Smooth muscle cell (in vitro differentiated cells): ENCODE results near the gene PCF11. TPM values are rescaled to one million over a fixed set of nuclear protein-coding genes. Genes with fewer than 3 reads are reported as not detected.

Experiments
- DNase-seq: peaks from one replicate; lab custom pipeline; 2025; ENCODE audit not compliant: unreplicated experiment; lab: John Stamatoyannopoulos, UW
- H2AFZ ChIP-seq: fragments of 200-600 bp; sonication (generic); 2 replicates; pipeline ENCODE4 v1.6.0; 2016; ENCODE audit warnings: antibody characterized with exemption, low read depth, mild to moderate bottlenecking
- H3F3A ChIP-seq: fragments of 200-600 bp; sonication (generic); 2 replicates; pipeline ENCODE4 v1.6.0; 2017; ENCODE audit warnings: antibody characterized with exemption, low read depth
- H3K27ac ChIP-seq: fragments of 200-600 bp; sonication (generic); 2 replicates; pipeline ENCODE4 v1.5.1; 2016; ENCODE audit warnings: low read depth, mild to moderate bottlenecking
- H3K27me3 ChIP-seq: fragments of 200-600 bp; sonication (generic); 2 replicates; pipeline ENCODE4 v1.6.1; 2016; ENCODE audit warnings: low read depth, mild to moderate bottlenecking
- H3K36me3 ChIP-seq: fragments of 200-600 bp; sonication (generic); 2 replicates; pipeline ENCODE4 v1.5.1; 2016; ENCODE audit warnings: low read depth
- H3K4me1 ChIP-seq: fragments of 200-600 bp; sonication (generic); 2 replicates; pipeline ENCODE4 v1.5.1; 2016; ENCODE audit warnings: low read depth
- H3K4me2 ChIP-seq: fragments of 200-600 bp; sonication (generic); 2 replicates; pipeline ENCODE4 v1.6.0; 2016; ENCODE audit warnings: mild to moderate bottlenecking
- H3K4me3 ChIP-seq: fragments of 200-600 bp; sonication (generic); 2 replicates; pipeline ENCODE4 v1.5.1; 2016; ENCODE audit warnings: mild to moderate bottlenecking
- H3K79me2 ChIP-seq: fragments of 200-600 bp; sonication (generic); 2 replicates; pipeline ENCODE4 v1.6.0; 2016; ENCODE audit warnings: low read depth, mild to moderate bottlenecking
- H3K9ac ChIP-seq: fragments of 200-600 bp; sonication (generic); 2 replicates; pipeline ENCODE4 v1.6.0; 2016; ENCODE audit warnings: low read depth
- H3K9me3 ChIP-seq: fragments of 200-600 bp; sonication (generic); replicated peaks from 2 replicates; pipeline ENCODE4 v1.5.1; 2016; ENCODE audit warnings: low read depth
- H4K20me1 ChIP-seq: fragments of 200-600 bp; sonication (generic); 2 replicates; pipeline ENCODE4 v1.6.0; 2016; ENCODE audit warnings: low read depth
- WGBS: methylation state at CpG from one replicate; pipeline ENCODE4 v1.1.7; 2016; ENCODE audit warnings: low lambda C conversion rate; 5-methylcytosine and 5-hydroxymethylcytosine counted together
- polyA plus RNA-seq: library from polyadenylated mRNA; unstranded; fragments of >200 nt; fragmentation: Nextera tagmentation; extraction: Ambion mirVana; gene quantifications from 2 replicates; pipeline ENCODE4 v1.2.1, GENCODE V29; 2016
- total RNA-seq: library from RNA; depleted of rRNA; stranded (reverse); fragments of >200 nt; gene quantifications from 2 replicates; pipeline ENCODE4 v1.2.3, GENCODE V29; 2014
- TF ChIP-seq, protein P1 (sequence below): fragments of 200-600 bp; sonication (generic); IDR thresholded peaks from 2 replicates; pipeline ENCODE4 v1.5.1; 2017; ENCODE audit warnings: borderline replicate concordance, mild to moderate bottlenecking, antibody characterized with exemption; ENCODE audit not compliant: insufficient read depth, poor library complexity, severe bottlenecking

PCF11 gene, protein sequence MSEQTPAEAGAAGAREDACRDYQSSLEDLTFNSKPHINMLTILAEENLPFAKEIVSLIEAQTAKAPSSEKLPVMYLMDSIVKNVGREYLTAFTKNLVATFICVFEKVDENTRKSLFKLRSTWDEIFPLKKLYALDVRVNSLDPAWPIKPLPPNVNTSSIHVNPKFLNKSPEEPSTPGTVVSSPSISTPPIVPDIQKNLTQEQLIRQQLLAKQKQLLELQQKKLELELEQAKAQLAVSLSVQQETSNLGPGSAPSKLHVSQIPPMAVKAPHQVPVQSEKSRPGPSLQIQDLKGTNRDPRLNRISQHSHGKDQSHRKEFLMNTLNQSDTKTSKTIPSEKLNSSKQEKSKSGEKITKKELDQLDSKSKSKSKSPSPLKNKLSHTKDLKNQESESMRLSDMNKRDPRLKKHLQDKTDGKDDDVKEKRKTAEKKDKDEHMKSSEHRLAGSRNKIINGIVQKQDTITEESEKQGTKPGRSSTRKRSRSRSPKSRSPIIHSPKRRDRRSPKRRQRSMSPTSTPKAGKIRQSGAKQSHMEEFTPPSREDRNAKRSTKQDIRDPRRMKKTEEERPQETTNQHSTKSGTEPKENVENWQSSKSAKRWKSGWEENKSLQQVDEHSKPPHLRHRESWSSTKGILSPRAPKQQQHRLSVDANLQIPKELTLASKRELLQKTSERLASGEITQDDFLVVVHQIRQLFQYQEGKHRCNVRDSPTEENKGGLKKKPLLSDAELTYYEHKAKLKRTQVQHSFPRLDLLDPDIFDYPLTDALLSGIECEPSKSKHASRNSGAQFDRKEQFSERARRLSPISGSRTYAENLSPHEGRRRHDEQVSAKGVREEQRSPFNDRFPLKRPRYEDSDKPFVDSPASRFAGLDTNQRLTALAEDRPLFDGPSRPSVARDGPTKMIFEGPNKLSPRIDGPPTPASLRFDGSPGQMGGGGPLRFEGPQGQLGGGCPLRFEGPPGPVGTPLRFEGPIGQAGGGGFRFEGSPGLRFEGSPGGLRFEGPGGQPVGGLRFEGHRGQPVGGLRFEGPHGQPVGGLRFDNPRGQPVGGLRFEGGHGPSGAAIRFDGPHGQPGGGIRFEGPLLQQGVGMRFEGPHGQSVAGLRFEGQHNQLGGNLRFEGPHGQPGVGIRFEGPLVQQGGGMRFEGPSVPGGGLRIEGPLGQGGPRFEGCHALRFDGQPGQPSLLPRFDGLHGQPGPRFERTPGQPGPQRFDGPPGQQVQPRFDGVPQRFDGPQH (N-terminal part only)
- total RNA-seq: 56.7 and 92.6 TPM in 2 replicates
- polyA plus RNA-seq: 15.9 and 17.5 TPM in 2 replicates

DNA sequence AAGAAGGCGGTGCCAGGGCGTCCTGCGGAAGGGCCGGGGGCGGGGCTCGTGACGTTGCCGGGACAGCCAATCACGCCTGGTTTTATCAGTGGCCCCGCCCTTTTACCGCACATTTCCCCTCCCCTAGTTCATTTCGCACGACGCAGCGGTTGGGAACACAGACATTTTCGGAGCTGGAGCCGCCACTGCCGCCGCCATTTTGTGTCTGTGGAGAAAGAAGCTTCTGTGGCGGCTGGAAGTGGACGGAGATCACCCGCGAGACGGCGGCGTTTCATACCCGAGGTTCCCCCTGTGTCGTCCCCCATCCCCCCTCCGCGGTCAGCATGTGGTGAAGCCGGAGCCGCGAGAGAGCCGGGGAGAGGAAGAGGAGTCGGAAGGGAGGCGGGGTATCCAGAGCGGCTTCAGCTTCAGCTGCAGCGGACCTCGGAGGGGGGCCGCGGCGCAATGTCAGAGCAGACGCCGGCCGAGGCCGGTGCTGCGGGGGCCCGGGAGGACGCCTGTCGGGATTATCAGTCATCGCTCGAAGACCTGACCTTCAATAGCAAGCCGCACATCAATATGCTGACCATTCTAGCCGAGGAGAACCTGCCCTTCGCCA is at the start of gene PCF11:
PCF11 (plus strand) TSS at position 136 of the 598 bp plus-strand sequence; CDS start at position 445, 309 bp downstream.
- Histone ChIP-seq H3K79me2 (peaks cover 51% of the 10 kb centered on the region), H3K27ac (peak within 1 kb of the TSS; percentile 98), H2AFZ (peak within 1 kb of the TSS; percentile 80), H3F3A (peaks cover 3% of the 10 kb centered on the region), H3K9ac (peak within 1 kb of the TSS; percentile 97), H3K4me2 (peak within 1 kb of the TSS; percentile 100), H3K36me3 (no peaks in the 10 kb centered on the region), H3K4me3 (peak within 1 kb of the TSS; percentile 98), H3K27me3 (no peaks in the 10 kb centered on the region), H3K9me3 (no peaks in the 10 kb centered on the region), H3K4me1 (peaks cover 25% of the 10 kb centered on the region), H4K20me1 (peaks cover 51% of the 10 kb centered on the region)
- DNase-seq: peak; percentile 97
- TF ChIP-seq, protein P1, sequence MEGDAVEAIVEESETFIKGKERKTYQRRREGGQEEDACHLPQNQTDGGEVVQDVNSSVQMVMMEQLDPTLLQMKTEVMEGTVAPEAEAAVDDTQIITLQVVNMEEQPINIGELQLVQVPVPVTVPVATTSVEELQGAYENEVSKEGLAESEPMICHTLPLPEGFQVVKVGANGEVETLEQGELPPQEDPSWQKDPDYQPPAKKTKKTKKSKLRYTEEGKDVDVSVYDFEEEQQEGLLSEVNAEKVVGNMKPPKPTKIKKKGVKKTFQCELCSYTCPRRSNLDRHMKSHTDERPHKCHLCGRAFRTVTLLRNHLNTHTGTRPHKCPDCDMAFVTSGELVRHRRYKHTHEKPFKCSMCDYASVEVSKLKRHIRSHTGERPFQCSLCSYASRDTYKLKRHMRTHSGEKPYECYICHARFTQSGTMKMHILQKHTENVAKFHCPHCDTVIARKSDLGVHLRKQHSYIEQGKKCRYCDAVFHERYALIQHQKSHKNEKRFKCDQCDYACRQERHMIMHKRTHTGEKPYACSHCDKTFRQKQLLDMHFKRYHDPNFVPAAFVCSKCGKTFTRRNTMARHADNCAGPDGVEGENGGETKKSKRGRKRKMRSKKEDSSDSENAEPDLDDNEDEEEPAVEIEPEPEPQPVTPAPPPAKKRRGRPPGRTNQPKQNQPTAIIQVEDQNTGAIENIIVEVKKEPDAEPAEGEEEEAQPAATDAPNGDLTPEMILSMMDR: no peak
- WGBS: under 1% methylated on average over 54 of the region's 55 CpGs

DNA sequence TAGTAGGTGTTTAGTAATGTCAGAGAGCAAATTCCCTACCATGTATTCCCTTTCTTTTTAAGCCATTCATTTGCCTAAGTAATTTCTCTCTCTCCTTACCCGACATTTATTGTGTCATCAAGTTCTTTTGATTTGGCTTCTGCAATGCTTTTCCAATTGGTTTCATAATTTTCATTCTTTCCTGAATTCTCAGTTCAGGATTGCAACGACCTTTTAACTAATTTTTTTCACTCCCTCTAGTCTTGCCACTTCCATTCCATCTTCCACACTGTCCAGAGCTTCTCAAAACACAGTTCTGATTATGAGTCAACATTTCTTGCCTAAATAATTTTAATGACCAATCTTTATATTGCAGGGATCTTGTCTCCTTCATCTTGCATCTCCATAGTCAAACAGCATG is 44.0 kb upstream of the PCF11 start:
- Histone ChIP-seq H3K9me3 (no peaks in the 10 kb centered on the region), H3K9ac (no peak overlapping the region), H3K27me3 (no peaks in the 10 kb centered on the region), H4K20me1 (no peaks in the 10 kb centered on the region), H3K79me2 (no peaks in the 10 kb centered on the region), H2AFZ (no peak overlapping the region), H3K4me1 (peaks cover 5% of the 10 kb centered on the region), H3K4me2 (no peak overlapping the region), H3K36me3 (no peaks in the 10 kb centered on the region), H3F3A (no peaks in the 10 kb centered on the region), H3K4me3 (no peak overlapping the region), H3K27ac (no peak overlapping the region)
- TF ChIP-seq, protein P1: no peak
- 65% methylated on average over 2 of the region's 2 CpGs for WGBS
- no peak for DNase-seq

DNA sequence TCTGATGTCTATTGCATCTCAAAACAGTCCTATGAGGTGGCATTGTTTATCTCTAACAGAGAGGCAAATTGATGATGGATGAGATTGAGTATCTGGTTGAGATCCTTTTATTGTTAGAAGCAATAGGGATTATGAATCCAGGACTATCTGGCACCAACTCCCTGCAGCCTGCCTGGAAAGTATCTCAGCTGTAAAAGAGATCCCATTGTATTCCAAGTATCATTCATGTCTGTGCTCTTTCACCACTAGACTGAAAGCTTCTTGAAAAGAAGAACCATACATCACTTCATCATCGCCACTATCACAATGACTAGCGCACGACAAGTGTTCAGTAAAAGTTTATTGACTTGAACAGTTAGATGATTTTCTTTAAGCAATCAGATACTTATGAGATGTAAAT is 41.9 kb upstream of the PCF11 start:
- no peak overlapping the region for H3K9ac ChIP-seq
- no peak for DNase-seq
- H3K27ac ChIP-seq: no peak overlapping the region
- H3K4me2 ChIP-seq: peak overlapping the region; percentile 8
- no peaks in the 10 kb centered on the region for H3K9me3 ChIP-seq
- WGBS: 73% methylated on average over 3 of the region's 3 CpGs
- H3F3A ChIP-seq: no peaks in the 10 kb centered on the region
- peaks cover 5% of the 10 kb centered on the region for H3K4me1 ChIP-seq
- no peaks in the 10 kb centered on the region for H3K27me3 ChIP-seq
- H3K36me3 ChIP-seq: no peaks in the 10 kb centered on the region
- no peak overlapping the region for H3K4me3 ChIP-seq
- TF ChIP-seq, protein P1: no peak
- H4K20me1 ChIP-seq: no peaks in the 10 kb centered on the region
- H3K79me2 ChIP-seq: no peaks in the 10 kb centered on the region
- H2AFZ ChIP-seq: peak overlapping the region; percentile 49
